Measurements from ENCODE around the gene DDX3X. TPM values are rescaled to one million over a fixed set of nuclear protein-coding genes. Genes with fewer than 3 reads are reported as not detected.

DDX3X gene
- total and polyA plus RNA-seq, 9 of the 15 experiments (the other 6 are each of a cell fraction or from before 2014, with no cell fraction given): 51.3 to 232 (median 138) TPM

GRCh38 chrX:41391606-41392005, 57.6 kb downstream of the DDX3X start:
- FAIRE-seq (no peak), DNase-seq (ENCODE audit: extremely low read depth in 1 of 4, low spot score in 3 of 4) (no peak), ATAC-seq (no peak; the same call in 2 of the 3 replicates)
- ChIA-PET POLR2A (no interaction called here), CTCF (ENCODE audit: low intra/inter-chr PET ratio) (no interaction called here)
- Histone ChIP-seq H3K9me3 (replicated peaks; ENCODE audit: control insufficient read depth, insufficient read depth, low read depth, low read length) (no peaks in the 10 kb centered on the region), H3K9ac (ENCODE audit: insufficient read depth in 1 of 2, low read depth in 2 of 2, low read length in 2 of 2) (no peak overlapping the region), H3K27me3 (ENCODE audit: control insufficient read depth in 2 of 2, insufficient read depth in 2 of 2, low read length in 2 of 2) (no peaks in the 10 kb centered on the region), H2AFZ (ENCODE audit: low read depth, low read length) (no peak overlapping the region), H3K9me1 (ENCODE audit: control insufficient read depth, insufficient read depth, low read length) (no peaks in the 10 kb centered on the region), H3K4me1 (replicated peaks in 1 of 2; ENCODE audit: control insufficient read depth in 2 of 2, insufficient read depth in 2 of 2, low read length in 2 of 2) (no peaks in the 10 kb centered on the region), H3K27ac (ENCODE audit: extremely low read depth, low read depth, low read length) (no peak overlapping the region), H3K4me3 (no peak overlapping the region), H3K4me2 (ENCODE audit: insufficient read depth, low read length) (no peak overlapping the region), H3K36me3 (ENCODE audit: control insufficient read depth, insufficient read depth, low read length) (no peaks in the 10 kb centered on the region), H4K20me1 (replicated peaks; ENCODE audit: control insufficient read depth, insufficient read depth, low read length) (no peaks in the 10 kb centered on the region), H3K79me2 (ENCODE audit: control insufficient read depth, insufficient read depth, low read length) (no peaks in the 10 kb centered on the region)
- intact Hi-C loops (cut with micrococcal nuclease) (no loop called here), in situ Hi-C loops (cut with MboI) (no loop called here)
- 43% methylated on average over 9 of the region's 9 CpGs for WGBS (ENCODE audit: insufficient coverage, low coverage, missing lambda C conversion rate)
- no peak for TF ChIP-seq CAMTA2 (CRISPR knock-in tag; conservative IDR thresholded peaks at IDR 0.05)
- no peak for TF ChIP-seq CREM (IDR thresholded peaks at IDR 0.05; ENCODE audit: low read depth)
- TF ChIP-seq MBD1 (CRISPR knock-in tag; IDR thresholded peaks at IDR 0.05): no peak
- no peak for TF ChIP-seq TAF7 (tag; IDR thresholded peaks at IDR 0.05)
- no peak for TF ChIP-seq SNRNP70 (optimal IDR thresholded peaks at IDR 0.05; ENCODE audit: low read depth, low read length)
- no peak for TF ChIP-seq NFIC (IDR thresholded peaks at IDR 0.05)
- no TSS peak for BruUV-seq (replicated peaks)
